Retina (tissue), 1 donor: Measurements from ENCODE around the gene KRT7.

Experiments used
- DNase-seq: peaks from one replicate; pipeline ENCODE4 v3.0.0-alpha.2; 2016

The KRT7 gene

DNA sequence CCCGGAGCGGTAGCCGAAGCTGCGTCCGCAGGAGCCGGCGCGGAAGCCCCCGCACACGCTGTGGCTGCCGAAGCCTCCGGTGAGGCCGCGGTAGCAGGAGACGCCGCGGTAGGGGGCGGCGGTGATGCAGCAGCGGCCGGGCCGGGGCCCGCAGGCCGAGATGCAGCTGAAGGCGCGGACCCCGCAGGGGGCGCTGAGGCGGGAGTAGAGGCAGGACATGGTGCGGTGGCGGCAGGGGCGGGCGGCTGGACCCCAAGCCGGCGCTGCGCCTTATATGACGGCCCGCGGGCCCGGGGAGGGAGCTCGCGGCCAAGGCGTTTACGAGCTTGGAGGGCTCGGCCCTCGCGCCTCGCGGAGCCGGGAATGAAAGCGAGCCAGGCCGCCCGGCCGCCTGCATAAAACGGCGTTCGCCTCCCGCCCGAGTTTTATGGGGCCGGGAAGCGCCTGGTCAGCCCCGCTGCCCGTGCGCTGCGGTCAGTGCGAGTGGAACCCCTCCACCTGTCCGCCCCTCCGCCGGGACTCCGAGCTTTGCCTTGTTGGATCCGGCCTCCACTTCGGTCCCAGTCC lies 25.4 kb downstream of the KRT7 start:
- DNase-seq = peak; percentile 72

DNA sequence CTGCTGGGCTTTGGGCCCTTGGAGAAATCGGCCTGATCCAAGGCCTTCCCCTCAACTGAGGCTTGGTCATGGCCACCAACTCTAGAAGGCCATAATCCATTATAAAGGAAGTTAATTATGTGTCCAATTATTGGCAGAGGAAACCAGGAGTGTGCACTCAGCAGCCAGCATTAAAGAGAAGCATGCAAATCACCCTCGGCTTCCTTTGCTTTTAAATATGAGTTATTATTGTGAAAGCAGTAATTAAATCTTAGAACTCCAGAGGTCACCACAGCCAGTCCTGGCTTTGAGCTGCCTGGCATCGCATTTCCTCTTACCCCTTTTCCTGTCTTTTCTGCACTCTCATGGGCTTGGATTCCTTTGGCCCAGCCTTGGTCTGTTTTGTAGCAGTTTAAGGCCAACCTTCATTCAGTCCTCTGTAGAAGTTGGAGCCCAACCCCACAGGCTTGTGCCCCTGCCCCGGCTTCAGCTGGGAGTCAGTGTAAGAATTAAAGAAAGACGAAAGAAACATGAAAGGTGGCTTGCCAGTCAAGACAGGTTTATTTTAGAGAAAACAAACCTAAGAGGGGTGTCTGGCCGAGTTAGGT lies 26.7 kb downstream of the KRT7 start:
- no peak for DNase-seq

DNA sequence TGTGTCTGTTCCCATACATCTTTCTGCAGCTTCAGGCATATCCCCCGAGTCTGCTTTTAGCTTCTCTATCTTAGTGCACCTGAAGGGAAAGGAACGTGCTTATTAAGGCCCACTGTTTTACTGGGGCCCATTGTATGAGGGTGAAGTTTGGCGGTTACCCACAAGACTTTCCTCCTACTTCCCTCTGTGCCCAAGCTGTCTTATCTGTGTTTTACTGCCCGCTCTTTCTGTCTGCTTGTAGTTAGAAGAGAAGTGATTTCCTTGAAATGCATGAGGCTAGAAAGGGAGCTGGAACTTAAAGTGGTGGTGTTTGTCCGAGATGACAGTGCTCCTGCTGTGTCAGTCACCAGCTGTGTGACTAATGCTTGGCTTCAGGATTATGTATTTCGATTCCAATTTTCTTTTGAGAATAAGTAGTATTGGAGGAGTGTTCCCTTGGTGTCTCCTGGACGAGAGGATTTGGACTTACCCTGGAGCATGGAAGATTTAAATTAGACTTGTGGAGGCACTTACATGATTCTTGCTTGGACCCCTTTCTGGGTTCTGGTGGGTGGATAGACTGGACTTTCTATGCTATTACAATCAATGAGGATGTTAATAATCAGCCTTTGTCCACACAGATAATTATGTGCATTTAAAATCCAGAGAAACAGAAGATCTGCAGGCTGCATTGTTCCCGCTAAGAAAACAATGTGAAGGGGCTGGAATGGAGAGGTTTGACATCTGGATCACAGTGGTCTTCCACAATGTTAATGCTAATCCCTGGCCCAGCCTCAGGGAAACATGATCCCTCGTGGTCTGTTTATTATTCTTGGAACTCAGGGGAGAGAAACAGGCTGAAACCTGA lies 27.5 kb downstream of the KRT7 start:
- no peak for DNase-seq

DNA sequence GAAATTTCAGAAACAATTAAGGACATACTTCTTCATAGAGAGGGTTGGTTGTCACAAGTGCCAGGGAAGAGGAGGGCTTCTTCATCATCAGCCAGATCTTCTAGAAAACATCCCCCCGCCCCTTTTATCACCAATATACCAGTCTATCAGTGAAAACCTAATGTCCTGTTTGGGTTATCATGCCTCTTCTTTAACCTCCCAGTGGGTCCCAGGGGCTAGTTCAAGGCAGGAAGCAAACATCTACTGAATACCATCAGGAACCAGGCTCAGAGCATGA lies 28.1 kb downstream of the KRT7 start:
- DNase-seq = no peak

DNA sequence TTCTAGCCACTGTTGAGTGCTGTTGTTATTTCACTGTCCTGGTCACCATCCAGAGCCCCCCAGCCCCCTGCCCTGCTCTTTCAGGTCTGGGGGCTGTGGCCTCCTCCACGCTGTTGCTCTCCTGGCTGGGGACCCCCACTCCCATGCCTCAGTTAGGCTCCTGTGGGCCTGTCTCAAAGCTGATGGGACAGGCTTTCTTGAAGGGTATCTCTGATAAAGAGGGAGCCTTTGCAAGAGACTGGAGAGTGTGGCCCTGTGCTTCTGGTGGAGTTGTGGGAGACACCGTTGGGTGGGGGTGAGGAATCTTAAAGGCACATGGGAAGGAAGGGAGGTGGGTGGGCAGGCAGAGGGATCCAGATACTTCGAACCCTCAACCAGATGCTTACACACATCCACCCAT lies 29.2 kb downstream of the KRT7 start:
- no peak for DNase-seq

DNA sequence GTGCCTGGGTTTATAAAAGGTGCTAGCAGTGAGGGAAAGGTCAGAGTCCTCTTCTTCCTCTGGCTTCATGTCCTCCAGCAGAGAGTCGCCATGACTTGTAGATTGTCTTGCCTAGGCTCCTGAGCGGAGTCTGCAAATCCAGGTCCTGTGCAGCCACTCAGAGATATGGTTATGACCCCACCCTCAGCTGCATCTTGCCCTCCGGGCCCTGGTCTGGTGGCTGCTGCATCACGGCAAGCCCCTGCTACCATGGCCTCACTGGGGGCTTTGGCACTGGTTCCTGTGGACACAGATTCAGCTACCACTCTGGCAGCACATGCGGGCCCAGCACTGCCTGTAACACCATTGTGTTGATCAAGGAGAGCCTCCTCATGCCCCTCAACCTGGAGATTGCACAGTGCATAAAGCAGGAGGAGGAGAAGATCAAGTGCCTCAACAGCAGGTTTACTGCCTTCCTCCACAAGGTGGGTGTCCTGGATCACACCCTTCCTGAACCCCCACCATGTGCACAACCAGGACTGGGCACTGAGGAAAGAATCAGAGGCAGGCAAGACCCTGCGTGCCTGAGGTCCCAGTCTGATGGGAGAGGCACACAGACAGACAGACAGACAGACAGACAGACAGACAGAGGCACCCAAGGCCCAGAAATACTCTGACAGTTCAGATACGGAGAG lies 30.9 kb downstream of the KRT7 start:
- no peak for DNase-seq

DNA sequence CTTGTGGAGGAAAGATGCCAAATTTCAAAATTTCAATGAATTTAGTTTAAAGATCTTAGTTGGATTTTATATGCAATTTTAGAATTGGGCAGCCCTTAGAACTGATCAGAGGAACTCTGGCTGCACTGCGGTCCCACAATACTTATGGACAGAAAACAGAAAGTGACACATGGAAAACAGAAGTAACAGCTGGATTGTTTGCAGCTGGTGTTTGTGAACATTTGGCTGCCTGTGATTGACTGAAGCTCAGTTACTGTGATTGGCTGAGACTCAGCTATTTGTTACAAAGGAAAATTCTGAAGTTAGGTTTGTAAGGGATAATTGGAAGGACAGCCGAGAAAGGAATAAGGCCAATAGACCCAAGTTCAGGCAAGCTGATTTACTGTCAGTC lies 31.4 kb downstream of the KRT7 start:
- DNase-seq = no peak

DNA sequence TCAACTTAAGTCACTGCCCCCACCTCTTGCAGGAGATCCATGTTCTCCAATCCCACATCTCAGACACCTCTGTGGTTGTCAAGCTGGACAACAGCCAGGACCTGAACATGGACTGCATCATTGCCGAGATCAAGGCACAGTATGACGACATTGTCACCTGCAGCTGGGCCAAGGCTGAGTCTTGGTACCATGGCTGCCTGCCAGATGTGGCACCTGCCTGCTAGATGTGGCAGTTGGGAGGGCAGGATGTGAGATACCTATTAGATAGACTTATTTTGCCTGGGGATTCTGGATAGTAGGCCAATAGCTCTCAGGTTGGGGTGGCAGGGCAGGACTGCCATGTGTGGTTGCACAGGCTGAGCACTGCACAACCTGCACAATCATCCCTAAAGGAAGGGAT lies 33.5 kb downstream of the KRT7 start:
- no peak for DNase-seq

DNA sequence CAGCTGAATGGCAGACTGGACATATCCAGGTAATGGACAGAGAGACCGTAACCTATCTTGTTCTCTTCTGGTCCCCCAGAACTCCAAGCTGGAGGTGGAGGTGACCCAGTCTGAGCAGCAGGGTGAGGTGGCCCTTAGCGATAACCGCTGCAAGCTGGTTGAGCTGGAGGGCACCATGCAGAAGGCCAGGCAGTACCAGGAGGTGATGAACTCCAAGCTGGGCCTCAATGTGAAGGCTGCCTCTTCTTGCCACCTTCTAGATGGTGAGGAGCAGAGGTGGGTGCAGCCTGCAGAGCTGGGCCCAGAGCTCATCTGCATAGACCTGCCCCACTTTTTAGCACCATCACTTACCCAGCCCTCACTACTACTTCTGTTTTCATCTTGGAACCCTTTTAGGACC lies 34.2 kb downstream of the KRT7 start:
- no peak for DNase-seq

DNA sequence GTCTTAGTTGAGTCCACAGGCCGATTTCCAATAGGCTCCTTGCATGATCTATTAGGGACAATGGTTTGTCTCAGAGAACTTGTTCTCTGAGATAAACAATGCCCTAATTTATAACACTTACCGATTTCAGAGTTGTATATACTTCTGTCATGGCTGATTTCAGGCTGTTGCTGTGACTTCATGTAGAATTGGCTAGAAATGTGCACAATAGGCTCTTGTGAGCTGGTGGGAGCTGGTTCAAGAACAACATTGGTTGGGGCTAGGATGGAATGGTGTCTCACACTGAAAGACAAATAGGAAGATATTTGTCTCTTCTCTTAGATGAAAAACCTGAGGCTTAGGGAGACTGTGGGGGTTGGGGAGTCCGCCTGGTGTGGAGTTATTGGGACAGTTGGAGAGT lies 34.7 kb downstream of the KRT7 start:
- DNase-seq = no peak

DNA sequence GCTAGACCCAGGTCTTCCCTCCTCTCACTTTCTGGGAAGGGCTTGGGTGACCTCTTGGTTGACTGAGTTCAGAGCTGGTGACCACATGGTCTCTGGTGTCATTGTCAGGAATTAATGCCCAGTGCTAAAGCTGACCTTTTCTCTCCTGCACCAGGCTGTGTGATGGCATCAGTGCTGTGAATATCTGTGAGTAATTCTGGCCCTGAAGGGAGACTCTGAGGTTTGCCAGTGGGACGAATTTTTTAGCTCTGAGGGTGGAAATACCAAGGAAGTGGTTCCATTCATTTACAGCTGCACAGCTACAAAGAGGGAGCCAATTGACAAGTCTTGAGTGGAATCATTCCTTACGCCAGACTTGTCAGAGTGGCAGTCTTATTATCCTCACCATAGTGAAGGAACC lies 35.2 kb downstream of the KRT7 start:
- DNase-seq = no peak

DNA sequence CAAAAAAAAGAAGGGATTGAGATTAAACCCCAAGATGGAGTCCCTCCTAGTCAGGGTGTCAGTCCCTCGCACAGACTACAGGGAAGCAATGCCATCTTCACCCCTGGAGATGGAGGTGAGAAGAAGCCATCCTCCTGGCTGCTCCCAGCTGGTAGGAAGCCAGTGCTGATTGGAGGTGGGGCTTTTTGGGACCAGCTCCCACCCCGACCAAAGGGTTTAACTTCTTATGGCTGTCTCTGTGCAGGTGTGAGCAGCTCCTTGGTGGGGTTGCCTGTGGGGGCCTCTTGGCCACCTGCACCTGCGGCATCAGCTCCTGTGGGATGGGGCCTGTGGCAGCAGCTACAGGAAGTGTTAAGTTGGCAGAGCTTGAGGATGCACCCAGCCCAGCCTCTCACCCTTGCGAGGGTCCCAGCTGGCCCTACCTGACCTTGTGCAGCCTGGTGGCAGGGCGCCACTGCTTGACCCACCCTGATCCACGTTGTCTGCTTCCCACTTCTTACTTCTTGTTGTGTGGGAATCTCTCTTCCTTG lies 37.6 kb downstream of the KRT7 start:
- DNase-seq = no peak

DNA sequence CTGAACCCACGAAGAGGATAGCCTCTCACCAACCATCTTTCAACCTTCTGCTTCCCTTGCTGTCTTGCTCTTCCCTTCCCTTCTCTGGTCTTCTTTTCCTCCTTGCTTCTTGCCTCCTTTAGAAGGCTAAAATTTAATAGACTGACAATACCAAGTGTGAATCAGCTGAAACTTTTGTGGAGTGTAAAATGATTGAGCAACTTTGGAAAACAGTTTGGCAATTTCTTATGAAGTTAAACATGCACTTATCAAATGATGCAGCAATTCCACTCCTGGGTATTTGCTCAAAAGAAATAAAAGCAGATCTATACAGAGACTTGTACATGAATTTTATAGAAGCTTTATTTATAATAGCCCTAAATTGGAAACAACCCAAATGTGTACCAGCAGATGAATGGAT lies 38.1 kb downstream of the KRT7 start:
- no peak for DNase-seq

DNA sequence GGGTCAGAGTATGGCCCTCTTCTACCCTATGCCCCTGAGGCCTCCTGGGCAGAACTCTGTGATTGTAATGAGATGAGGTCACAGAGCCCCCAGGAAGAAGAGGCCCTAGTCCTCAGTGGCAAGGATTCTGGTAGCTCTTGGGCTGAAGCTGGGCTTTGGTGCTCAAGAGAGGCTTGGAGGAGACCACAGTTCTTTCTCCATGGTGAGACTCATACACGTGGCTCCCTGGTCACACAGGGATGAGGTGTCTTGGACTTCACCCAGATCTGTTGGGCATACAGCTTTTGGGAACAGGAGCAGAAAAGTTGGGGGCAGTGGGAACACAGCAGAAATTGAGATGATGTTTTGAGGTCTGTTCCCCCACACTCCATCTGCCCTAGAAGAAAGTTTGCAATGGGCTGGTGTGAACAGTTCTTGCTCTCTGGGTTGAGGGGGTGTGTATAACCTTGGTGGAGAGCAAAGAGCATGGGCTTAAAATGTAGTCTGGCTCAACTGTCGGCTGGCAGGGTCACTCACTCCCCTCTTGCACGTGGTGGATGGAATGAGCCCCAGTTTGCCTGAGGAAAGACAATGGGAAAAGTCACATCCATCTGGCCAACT lies 41.6 kb downstream of the KRT7 start, which contains the start of gene KRT86:
Gene KRT86 (plus strand): TSS at position 125 of the 600 bp plus-strand sequence. CDS start 27,272 bp downstream, outside the sequence.
- DNase-seq = no peak

DNA sequence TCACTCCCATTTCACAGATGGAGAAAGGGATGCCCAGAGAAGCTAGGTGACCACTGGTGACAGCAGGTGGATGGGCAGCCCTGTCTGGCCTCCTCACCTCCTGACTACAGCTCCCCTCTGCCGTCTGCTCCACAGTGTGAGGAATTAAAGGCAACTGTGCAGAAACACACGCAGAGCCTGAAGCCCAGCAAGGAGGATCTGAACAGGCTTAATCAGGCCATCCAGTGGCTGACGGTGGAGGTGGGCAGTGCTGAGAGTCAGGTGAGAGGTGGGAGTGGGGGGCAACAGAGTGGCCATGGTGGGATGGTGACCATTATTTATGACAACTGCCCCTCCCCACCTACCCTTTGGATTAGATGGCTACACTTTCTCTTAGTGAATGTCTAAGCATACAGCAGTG lies 42.6 kb downstream of the KRT7 start:
- DNase-seq = no peak

DNA sequence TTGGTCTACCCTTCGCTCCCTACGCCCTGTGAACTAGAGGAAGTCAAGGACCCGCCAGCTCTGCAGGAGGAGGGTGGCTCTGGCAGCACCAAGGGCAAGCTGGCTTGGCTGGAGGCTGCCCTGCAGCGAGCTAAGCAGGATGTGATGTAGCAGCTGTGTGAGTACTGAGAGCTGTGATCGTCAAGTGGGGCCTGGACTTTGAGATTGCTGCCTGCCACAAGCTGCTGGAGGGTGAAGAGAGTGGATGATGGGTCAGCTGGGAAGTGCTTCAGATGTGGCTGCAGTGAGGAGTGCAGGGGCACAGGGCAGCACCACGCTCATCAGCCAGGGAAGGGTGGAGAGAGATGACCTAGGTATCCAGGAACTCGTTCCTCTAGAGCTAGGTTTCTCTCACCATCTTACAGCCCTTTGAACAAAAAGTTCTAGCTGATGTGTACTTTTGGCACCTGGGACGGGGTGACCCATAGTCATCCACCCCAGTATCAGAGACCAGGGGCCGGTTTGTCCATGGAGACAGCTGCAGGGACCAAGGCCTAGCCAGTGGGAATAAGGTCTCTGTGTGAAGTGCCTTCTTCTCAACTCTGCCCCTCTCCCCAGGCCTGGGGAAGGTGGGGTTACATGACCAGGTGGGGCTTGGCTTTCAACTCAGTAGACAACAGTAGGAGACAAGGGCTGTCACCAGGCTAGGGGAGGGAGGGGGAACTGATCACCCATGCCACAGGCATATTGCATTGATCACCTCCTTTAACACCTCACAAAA lies 44.6 kb downstream of the KRT7 start:
- no peak for DNase-seq

DNA sequence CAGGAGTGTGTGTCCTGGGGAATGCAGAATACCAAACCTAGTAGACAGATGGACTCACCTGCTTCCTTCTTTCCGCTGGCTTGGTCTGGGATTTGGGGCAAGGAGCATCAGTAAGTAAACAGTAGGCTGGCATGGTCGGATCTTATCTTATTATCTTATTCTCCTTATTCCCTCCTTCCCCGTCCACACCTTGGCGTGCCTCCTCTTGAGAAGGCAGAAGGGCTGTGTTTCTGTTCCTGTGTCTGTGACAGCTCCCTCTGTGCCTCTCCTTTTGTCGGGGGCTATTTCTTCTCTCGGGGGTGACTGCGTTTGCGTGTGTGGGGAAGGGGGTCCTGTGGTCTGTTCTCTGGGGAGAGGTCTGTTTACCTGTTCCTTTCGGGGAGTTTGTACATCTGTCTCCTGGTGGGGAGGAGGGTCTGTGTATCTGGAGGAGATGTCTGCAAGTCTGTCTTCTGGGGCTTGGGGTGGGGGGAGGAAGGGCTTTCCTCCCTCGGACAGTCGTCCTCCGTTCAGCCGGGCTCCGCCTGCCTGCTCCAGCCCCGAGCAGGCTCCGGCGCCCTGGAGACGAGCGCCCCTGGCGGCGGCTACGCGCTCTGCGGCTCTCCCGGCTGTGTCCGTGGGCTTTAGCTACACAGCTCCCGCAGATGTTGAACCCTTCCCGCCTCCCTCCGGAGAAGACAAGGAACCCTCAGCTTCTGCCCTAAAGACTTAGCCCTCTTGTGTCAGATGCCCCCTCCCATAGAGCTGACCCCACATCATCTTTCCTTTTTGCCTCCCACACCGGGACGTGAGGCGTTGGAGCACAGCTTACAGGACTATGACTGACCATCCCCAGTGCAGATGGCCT lies 45.8 kb downstream of the KRT7 start:
- DNase-seq = peak; percentile 92

DNA sequence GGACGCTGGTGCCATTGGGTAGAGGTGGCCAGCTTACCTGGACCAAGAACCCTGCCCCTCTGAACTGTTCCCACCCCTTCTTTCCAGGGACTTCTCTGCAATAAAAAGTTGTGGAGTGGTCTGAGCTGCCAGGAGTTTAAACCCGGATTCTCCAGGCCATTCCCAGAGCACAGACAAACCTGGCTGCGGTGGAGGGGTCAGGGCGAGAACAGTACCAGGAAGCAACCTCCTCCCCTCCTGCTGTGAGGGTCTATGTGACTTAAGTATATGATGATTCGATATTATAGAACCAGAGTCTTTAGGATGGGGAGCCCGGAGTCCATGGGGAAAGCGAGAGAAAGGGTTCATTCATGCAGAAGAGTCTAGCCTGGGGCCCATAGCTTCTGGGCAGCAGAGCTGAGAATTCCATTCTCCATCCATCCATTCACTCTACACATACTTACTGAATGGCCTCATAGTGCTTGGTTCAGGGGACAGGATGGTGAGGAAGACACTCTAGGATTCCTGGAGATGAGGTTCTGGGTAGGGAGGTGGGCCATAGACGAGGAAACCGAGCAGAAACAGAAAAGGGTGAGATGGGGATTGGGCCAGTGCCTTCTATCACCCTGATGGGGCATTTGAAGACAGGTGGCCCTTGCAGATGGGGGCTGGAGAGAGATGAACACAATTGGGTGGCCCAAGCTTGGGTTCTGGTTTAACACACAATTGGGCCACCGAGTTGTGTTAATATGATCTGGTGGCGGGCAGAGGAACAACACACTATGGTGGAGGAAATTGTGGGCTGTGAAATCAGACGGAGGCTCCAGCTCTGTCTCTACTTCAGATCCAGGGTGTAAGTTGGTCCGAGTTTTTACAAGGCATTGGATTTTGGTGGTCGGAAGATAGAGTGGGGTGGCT lies 46.6 kb downstream of the KRT7 start:
- peak; percentile 66 for DNase-seq

DNA sequence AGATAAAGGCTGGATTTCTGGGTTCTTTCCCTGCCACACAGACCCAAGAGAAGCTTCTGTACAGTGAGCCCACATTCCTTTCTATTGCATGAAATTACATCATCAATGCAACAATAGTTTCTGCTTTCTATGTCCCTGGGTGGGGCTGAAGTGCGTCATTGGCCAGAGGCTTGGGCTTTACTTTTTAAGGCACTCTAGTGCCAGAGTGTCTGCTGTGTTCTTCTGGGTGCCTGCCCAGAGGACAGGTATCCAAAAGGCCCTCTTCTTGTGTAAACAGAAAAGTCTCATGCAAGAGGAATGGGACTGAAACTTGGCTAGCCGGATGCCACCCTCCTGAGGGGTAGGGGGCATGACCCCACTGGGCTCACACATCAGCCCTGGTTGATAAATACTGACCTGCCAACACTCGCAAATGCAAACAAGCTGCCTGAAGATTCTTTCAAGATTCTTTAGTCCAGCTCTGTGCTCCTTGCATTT lies 47.3 kb downstream of the KRT7 start:
- no peak for DNase-seq
